Naive thymus-derived CD4-positive, alpha-beta T cell (primary cell): Measurements from ENCODE around the gene NUP210L. TPM values are rescaled to one million over a fixed set of nuclear protein-coding genes. Genes with fewer than 3 reads are reported as not detected.

Experiments used
- ATAC-seq: fragments of 150-1000 bp; cut with Tn5 transposase; 2 replicates; pipeline ENCODE4 v1.10.0; 2021; ENCODE audit warnings: mild to moderate bottlenecking, moderate library complexity
- CTCF ChIA-PET: fragments of 350-600 bp; sonication (Branson Sonifier 250); formaldehyde crosslinking; loops from one replicate; lab custom pipeline; 2021; ENCODE audit warnings: antibody characterized with exemption; lab: Charles Lee
- POLR2A ChIA-PET: fragments of 350-600 bp; sonication (Branson Sonifier 250); formaldehyde crosslinking; loops from one replicate; lab custom pipeline; 2021; ENCODE audit warnings: antibody characterized with exemption, inconsistent platforms; lab: Charles Lee
- DNase-seq, 9 donors: peaks; one replicate each; pipeline versions ENCODE4 v3.0.0 to v3.0.0-alpha.2; 2020 to 2022; ENCODE audit warnings: mixed read lengths in 1 of 9
- H3K27ac ChIP-seq: one replicate; pipeline ENCODE4 v1.7.0; 2013; ENCODE audit warnings: mild to moderate bottlenecking, low read depth, low read length, moderate library complexity
- H3K27me3 ChIP-seq, 2 donors: one replicate each; pipeline ENCODE4 v1.7.0; 2013; ENCODE audit warnings: low read length in 2 of 2, mild to moderate bottlenecking in 2 of 2, moderate library complexity in 2 of 2; ENCODE audit not compliant: control insufficient read depth in 2 of 2, insufficient read depth in 2 of 2
- H3K36me3 ChIP-seq, 3 experiments: 1 replicate in 2 of 3; 2 replicates in 1 of 3; pipeline ENCODE4 v1.7.0; 2013; ENCODE audit warnings: low read length in 3 of 3, mild to moderate bottlenecking in 3 of 3, moderate library complexity in 1 of 3; ENCODE audit not compliant: insufficient read depth in 3 of 3, control insufficient read depth in 2 of 3
- H3K4me1 ChIP-seq, 2 donors: one replicate each; pipeline ENCODE4 v1.7.0; 2013; ENCODE audit warnings: low read length in 2 of 2, mild to moderate bottlenecking in 2 of 2, moderate library complexity in 1 of 2; ENCODE audit not compliant: control insufficient read depth in 2 of 2, insufficient read depth in 2 of 2
- H3K4me3 ChIP-seq: 2 replicates; pipeline ENCODE4 v1.7.0; 2013; ENCODE audit warnings: mild to moderate bottlenecking, low read length
- H3K9me3 ChIP-seq, 3 experiments: 1 replicate in 2 of 3; 2 replicates in 1 of 3; pipeline ENCODE4 v1.7.0; 2013; ENCODE audit warnings: low read length in 3 of 3; ENCODE audit not compliant: control insufficient read depth in 2 of 3
- H3K27ac Mint-ChIP-seq, 9 donors: one replicate each; pipeline ENCODE4 v1.8.0; 2020 to 2022; ENCODE audit warnings: mixed read lengths in 9 of 9, mild to moderate bottlenecking in 8 of 9, moderate library complexity in 5 of 9, inconsistent platforms in 2 of 9
- H3K27me3 Mint-ChIP-seq, 5 donors: one replicate each; pipeline ENCODE4 v1.8.0; 2021 to 2022; ENCODE audit warnings: mixed read lengths in 5 of 5, mild to moderate bottlenecking in 1 of 5
- H3K36me3 Mint-ChIP-seq, 5 donors: one replicate each; pipeline ENCODE4 v1.8.0; 2020 to 2022; ENCODE audit warnings: mixed read lengths in 5 of 5, mild to moderate bottlenecking in 3 of 5, inconsistent platforms in 1 of 5
- H3K4me1 Mint-ChIP-seq, 7 donors: one replicate each; pipeline ENCODE4 v1.8.0; 2020 to 2022; ENCODE audit warnings: mixed read lengths in 7 of 7, mild to moderate bottlenecking in 3 of 7, inconsistent platforms in 1 of 7
- H3K4me3 Mint-ChIP-seq, 10 donors: one replicate each; pipeline ENCODE4 v1.8.0; 2020 to 2022; ENCODE audit warnings: mild to moderate bottlenecking in 10 of 10, mixed read lengths in 10 of 10, moderate library complexity in 6 of 10, inconsistent platforms in 2 of 10
- H3K9me3 Mint-ChIP-seq, 11 donors: one replicate each; pipeline ENCODE4 v1.8.0; 2020 to 2022; ENCODE audit warnings: mixed read lengths in 11 of 11, mild to moderate bottlenecking in 4 of 11, inconsistent platforms in 1 of 11, moderate library complexity in 1 of 11
- intact Hi-C, 2 donors: fragments of 100-400 bp; cut with micrococcal nuclease; formaldehyde crosslinking; loops; one replicate each; pipeline ENCODE4 v1.15.1; 2023
- polyA plus RNA-seq, 2 donors: library from polyadenylated mRNA; unstranded; fragments of 300-500 nt; fragmentation: Illumina TruSeq; gene quantifications; one replicate each; pipeline ENCODE4 v1.2.3, GENCODE V29; 2021
- total RNA-seq, 6 experiments: library from RNA in 5 of 6; stranded (reverse) in 5 of 6; gene quantifications; 1 replicate in 5 of 6; 2 replicates in 1 of 6; pipeline ENCODE4 v1.2.3 and lab custom pipeline; 2021 to 2026

NUP210L gene
- total and polyA plus RNA-seq, 7 experiments from 2014 or later: 0.11 to 0.16 (median 0.15) TPM; not detected in 3

GRCh38 chr1:153951801-153952200 lies 203.1 kb downstream of the NUP210L start:
- Histone ChIP-seq H3K9me3 (no peaks in the 10 kb centered on the region), H3K27me3 (no peaks in the 10 kb centered on the region), H3K4me3 (no peak overlapping the region), H3K4me1 (peaks cover 21 to 33% of the 10 kb centered on the region in 2 donors), H3K27ac (no peak overlapping the region), H3K36me3 (peaks cover 27 to 72% (median 41%) of the 10 kb centered on the region in 3 experiments)
- POLR2A ChIA-PET: interaction anchor here (0.8 to 12.8 kb wide), 2 partner anchors 8 to 30 kb away, joined by 4 to 159 read pairs; partner anchors contain the start of gene DENND4B
- DNase-seq (no peak), ATAC-seq (no peak)
- intact Hi-C loops: no loop called here
- H3K4me1 Mint-ChIP-seq: peaks cover 26 to 49% (median 38%) of the 10 kb centered on the region in 7 donors
- CTCF ChIA-PET: no interaction called here
- H3K4me3 Mint-ChIP-seq: no peak overlapping the region
- H3K36me3 Mint-ChIP-seq: peaks cover 0 to 36% (median 20%) of the 10 kb centered on the region in 5 donors
- no peaks in the 10 kb centered on the region for H3K27me3 Mint-ChIP-seq
- H3K27ac Mint-ChIP-seq: peak overlapping the region in 5 of 9 donors; percentile 16 to 60 (median 59)
- no peaks in the 10 kb centered on the region for H3K9me3 Mint-ChIP-seq

- DNase-seq (no peak), ATAC-seq (no peak)
- POLR2A ChIA-PET: no interaction called here
- H3K36me3 ChIP-seq: peaks cover 27 to 72% (median 41%) of the 10 kb centered on the region in 3 experiments
- Mint-ChIP-seq H3K9me3 (no peaks in the 10 kb centered on the region), H3K36me3 (peaks cover 0 to 36% (median 20%) of the 10 kb centered on the region in 5 donors), H3K4me1 (peaks cover 19 to 45% (median 32%) of the 10 kb centered on the region in 7 donors), H3K4me3 (peak overlapping the region in 1 of 10 donors; percentile 41), H3K27ac (peak overlapping the region in 8 of 9 donors; percentile 2 to 89 (median 66)), H3K27me3 (no peaks in the 10 kb centered on the region)
- no peak overlapping the region for H3K27ac ChIP-seq
- CTCF ChIA-PET: no interaction called here
- intact Hi-C loops: no loop called here
- no peak overlapping the region for H3K4me3 ChIP-seq
- no peaks in the 10 kb centered on the region for H3K27me3 ChIP-seq
- peaks cover 17 to 28% of the 10 kb centered on the region in 2 donors for H3K4me1 ChIP-seq
- H3K9me3 ChIP-seq: no peaks in the 10 kb centered on the region
Measured at GRCh38 chr1:153951183-153951582, 203.7 kb downstream of the NUP210L start.

GRCh38 chr1:153946622-153947241 lies 208.1 kb downstream of the NUP210L start, which contains the start of gene DENND4B:
DENND4B (minus strand) TSS chr1:153946718; CDS start chr1:153944374, 2,344 bp downstream.
- Mint-ChIP-seq H3K9me3 (peaks cover 0 to 6% (median 0%) of the 10 kb centered on the region in 11 donors), H3K27ac (peak within 1 kb of the TSS; percentile 90 to 98 (median 96)), H3K27me3 (no peaks in the 10 kb centered on the region), H3K4me1 (peaks cover 20 to 44% (median 39%) of the 10 kb centered on the region in 7 donors), H3K36me3 (peaks cover 0 to 33% (median 19%) of the 10 kb centered on the region in 5 donors), H3K4me3 (peak within 1 kb of the TSS; percentile 93 to 99 (median 96))
- Histone ChIP-seq H3K4me1 (peaks cover 23 to 25% of the 10 kb centered on the region in 2 donors), H3K27me3 (no peaks in the 10 kb centered on the region), H3K4me3 (peak within 1 kb of the TSS; percentile 94), H3K27ac (peak within 1 kb of the TSS; percentile 89), H3K9me3 (no peaks in the 10 kb centered on the region), H3K36me3 (peaks cover 19 to 66% (median 33%) of the 10 kb centered on the region in 3 experiments)
- POLR2A ChIA-PET: interaction anchor here (0.6 to 7.3 kb wide), 17 partner anchors 9 to 321 kb away, joined by 3 to 159 read pairs (median 8); partner anchors contain the start of genes CREB3L4, CRTC2, GATAD2B and JTB
- intact Hi-C loops: loop anchor here (1.0 to 2.0 kb wide), 6 partner anchors 11 to 149 kb away; partner anchors contain the start of genes CRTC2 (in 1 of the 2) and JTB (in 1 of the 2)
- CTCF ChIA-PET: interaction anchor here (0.7 to 3.6 kb wide), 13 partner anchors 10 to 150 kb away, joined by 3 to 36 read pairs (median 5); partner anchors contain the start of genes CREB3L4, CRTC2, GATAD2B and JTB
- peak; percentile 75 for ATAC-seq
- DNase-seq: peak; percentile 55 to 85 (median 68)

- ATAC-seq (peak; percentile 74), DNase-seq (peak; percentile 56 to 77 (median 66))
- Histone ChIP-seq H3K27me3 (no peaks in the 10 kb centered on the region), H3K4me3 (peak overlapping the region; percentile 94), H3K9me3 (no peaks in the 10 kb centered on the region), H3K4me1 (peaks cover 23 to 25% of the 10 kb centered on the region in 2 donors), H3K27ac (peak overlapping the region; percentile 89), H3K36me3 (peaks cover 15 to 66% (median 31%) of the 10 kb centered on the region in 3 experiments)
- H3K4me3 Mint-ChIP-seq: peak overlapping the region; percentile 93 to 99 (median 96)
- H3K4me1 Mint-ChIP-seq: peaks cover 20 to 48% (median 43%) of the 10 kb centered on the region in 7 donors
- H3K9me3 Mint-ChIP-seq: peaks cover 0 to 6% (median 0%) of the 10 kb centered on the region in 11 donors
- no peaks in the 10 kb centered on the region for H3K27me3 Mint-ChIP-seq
- peaks cover 0 to 37% (median 18%) of the 10 kb centered on the region in 5 donors for H3K36me3 Mint-ChIP-seq
- intact Hi-C loops: loop anchor here (1.0 to 2.0 kb wide), 11 partner anchors 11 to 149 kb away; partner anchors contain the start of genes CREB3L4 (in 1 of the 2), CRTC2 (in 1 of the 2), JTB (in 1 of the 2) and RAB13 (in 1 of the 2)
- peak overlapping the region; percentile 90 to 98 (median 96) for H3K27ac Mint-ChIP-seq
- ChIA-PET POLR2A (interaction anchor here (0.5 to 7.3 kb wide), 23 partner anchors 9 to 389 kb away, joined by 3 to 159 read pairs (median 4); partner anchors contain the start of genes CREB3L4, CRTC2, GATAD2B and JTB), CTCF (interaction anchor here (0.7 to 3.6 kb wide), 15 partner anchors 9 to 150 kb away, joined by 3 to 36 read pairs (median 5); partner anchors contain the start of genes CREB3L4, CRTC2, GATAD2B and JTB)
Measured at GRCh38 chr1:153945795-153946621, 208.9 kb downstream of the NUP210L start.

- H3K9me3 Mint-ChIP-seq: peaks cover 0 to 6% (median 0%) of the 10 kb centered on the region in 11 donors
Measured at GRCh38 chr1:153945131-153945794, 209.6 kb downstream of the NUP210L start.

More at GRCh38 chr1:153945131-153945794, 209.6 kb downstream of the NUP210L start:
- H3K27ac Mint-ChIP-seq: peak overlapping the region; percentile 90 to 98 (median 96)
- Histone ChIP-seq H3K27ac (peak overlapping the region; percentile 89), H3K4me3 (peak overlapping the region; percentile 94), H3K36me3 (peaks cover 8 to 66% (median 25%) of the 10 kb centered on the region in 3 experiments), H3K9me3 (no peaks in the 10 kb centered on the region), H3K27me3 (no peaks in the 10 kb centered on the region), H3K4me1 (peaks cover 23 to 25% of the 10 kb centered on the region in 2 donors)
- H3K36me3 Mint-ChIP-seq: peaks cover 4 to 35% (median 11%) of the 10 kb centered on the region in 5 donors
- ATAC-seq: peak; percentile 77
- H3K4me3 Mint-ChIP-seq: peak overlapping the region; percentile 93 to 99 (median 96)
- H3K4me1 Mint-ChIP-seq: peaks cover 21 to 46% (median 40%) of the 10 kb centered on the region in 7 donors
- peak; percentile 58 to 88 (median 85) for DNase-seq
- intact Hi-C loops: loop anchor here (1.0 kb wide), 7 partner anchors 18 to 148 kb away; partner anchors contain the start of genes CREB3L4 (in 1 of the 2), RAB13 (in 1 of the 2), RPS27 (in 1 of the 2) and SLC39A1 (in 1 of the 2)
- ChIA-PET CTCF (interaction anchor here (0.6 to 3.6 kb wide), 10 partner anchors 11 to 207 kb away, joined by 3 to 36 read pairs (median 7); partner anchors contain the start of genes CREB3L4, CRTC2, RAB13 and SLC39A1), POLR2A (interaction anchor here (0.5 to 7.3 kb wide), 26 partner anchors 8 to 390 kb away, joined by 3 to 159 read pairs (median 5); partner anchors contain the start of genes CREB3L4, CRTC2, GATAD2B and JTB)
- H3K27me3 Mint-ChIP-seq: no peaks in the 10 kb centered on the region
